ENCODE measurements around the gene TGFBR3.

TGFBR3 gene

GRCh38 chr1:91633438-91633837 lies 252.5 kb downstream of the TGFBR3 start:
- Histone ChIP-seq H3K36me3 (ENCODE audit: control insufficient read depth in 2 of 2, insufficient read depth in 1 of 2, low read length in 2 of 2) (no peaks in the 10 kb centered on the region), H3K4me1 (ENCODE audit: control insufficient read depth, insufficient read depth, low read length) (no peaks in the 10 kb centered on the region), H3K9me3 (ENCODE audit: control insufficient read depth, insufficient read depth, low read depth, low read length) (no peaks in the 10 kb centered on the region), H3K4me3 (ENCODE audit: low read depth, low read length) (no peak overlapping the region), H3K27ac (ENCODE audit: extremely low read depth, low read depth, low read length) (no peak overlapping the region)
- CTCF ChIA-PET, result no interaction called here
- POLR2A ChIA-PET, result no interaction called here
- TF ChIP-seq TSHZ1 (tag by site-specific recombination; IDR thresholded peaks at IDR 0.05; ENCODE audit: borderline replicate concordance) (no peak), ZNF549 (tag by site-specific recombination; IDR thresholded peaks at IDR 0.05) (peak; percentile 82), ZNF830 (tag by site-specific recombination; IDR thresholded peaks at IDR 0.05; ENCODE audit: low read depth) (no peak), IKZF3 (tag by site-specific recombination; IDR thresholded peaks at IDR 0.05) (no peak)

- Histone ChIP-seq H3K36me3 (ENCODE audit: control insufficient read depth in 2 of 2, insufficient read depth in 1 of 2, low read length in 2 of 2) (no peaks in the 10 kb centered on the region), H3K4me1 (ENCODE audit: control insufficient read depth, insufficient read depth, low read length) (no peaks in the 10 kb centered on the region), H3K9me3 (ENCODE audit: control insufficient read depth, insufficient read depth, low read depth, low read length) (no peaks in the 10 kb centered on the region), H3K4me3 (ENCODE audit: low read depth, low read length) (no peak overlapping the region), H3K27ac (ENCODE audit: extremely low read depth, low read depth, low read length) (no peak overlapping the region)
- CTCF ChIA-PET, result no interaction called here
- POLR2A ChIA-PET, result no interaction called here
- TF ChIP-seq ZNF518A (tag by site-specific recombination; conservative IDR thresholded peaks at IDR 0.05; ENCODE audit: low read depth) (no peak), ZNF677 (tag by site-specific recombination; IDR thresholded peaks at IDR 0.05) (no peak), ZNF23 (tag by site-specific recombination; IDR thresholded peaks at IDR 0.05; ENCODE audit: borderline replicate concordance) (no peak), ELK4 (IDR thresholded peaks at IDR 0.05; ENCODE audit: borderline replicate concordance, low read depth, low read length) (no peak), WT1 (tag by site-specific recombination; IDR thresholded peaks at IDR 0.05) (no peak), ZNF398 (tag by site-specific recombination; IDR thresholded peaks at IDR 0.05) (no peak), ZNF776 (tag by site-specific recombination; IDR thresholded peaks at IDR 0.05; ENCODE audit: borderline replicate concordance) (no peak), ZNF488 (tag by site-specific recombination; IDR thresholded peaks at IDR 0.05) (no peak), ZNF223 (tag by site-specific recombination; IDR thresholded peaks at IDR 0.05) (no peak), ZNF423 (tag by site-specific recombination; IDR thresholded peaks at IDR 0.05) (no peak), ZXDB (tag by site-specific recombination; IDR thresholded peaks at IDR 0.05) (no peak), ZFP3 (tag by site-specific recombination; IDR thresholded peaks at IDR 0.05; ENCODE audit: low read depth) (no peak), ZNF785 (tag by site-specific recombination; IDR thresholded peaks at IDR 0.05) (no peak), ZNF184 (tag by site-specific recombination; IDR thresholded peaks at IDR 0.05) (no peak), ZNF37A (tag by site-specific recombination; IDR thresholded peaks at IDR 0.05) (no peak), ZFP69B (tag by site-specific recombination; IDR thresholded peaks at IDR 0.05) (no peak), ZNF449 (tag by site-specific recombination; IDR thresholded peaks at IDR 0.05) (no peak)
Measured at GRCh38 chr1:91631718-91632330, 254.1 kb downstream of the TGFBR3 start.
